GM12892 (cell line): ENCODE measurements around the gene ZNF473.
"Not testable (repeated sequence)": the region's sequence is repeated elsewhere in the genome, so short reads cannot be mapped to it uniquely, and the experiment has no call there.

Experiments used
- POLR2A ChIP-seq: IDR thresholded peaks from 2 replicates; pipeline ENCODE4 v1.6.1; 2011; ENCODE audit warnings: low read depth, low read length, control low read depth
- TAF1 ChIP-seq: IDR thresholded peaks from 2 replicates; pipeline ENCODE4 v1.6.1; 2011; ENCODE audit warnings: low read depth, mild to moderate bottlenecking, control low read depth, low read length, borderline replicate concordance

GRCh38 chr19:50068382-50068781 is 42.6 kb downstream of the ZNF473 start:
- not testable (repeated sequence) for TF ChIP-seq POLR2A, TAF1
